ENCODE data around the gene SEMA5A.

The SEMA5A gene

DNA sequence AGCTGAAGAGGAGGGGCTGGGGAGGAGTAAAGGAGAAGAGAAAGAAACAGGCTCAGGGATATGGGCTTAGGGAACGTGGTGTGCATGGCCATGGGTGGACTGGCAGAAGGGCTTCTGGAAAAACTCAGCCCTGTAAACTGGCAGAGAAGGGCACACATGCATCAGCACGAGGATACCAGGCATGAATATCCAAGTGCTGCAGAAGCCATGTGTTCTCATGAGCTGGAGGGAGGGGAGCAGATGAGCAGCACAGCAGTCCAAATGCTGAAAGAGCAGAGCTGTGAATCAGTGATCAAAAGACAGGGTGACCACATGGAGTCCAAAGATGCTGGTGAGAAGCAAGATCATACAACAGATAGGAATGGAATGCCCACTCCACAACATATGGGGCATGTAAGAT, 72.3 kb downstream of the SEMA5A start:
- no peak for DNase-seq

DNA sequence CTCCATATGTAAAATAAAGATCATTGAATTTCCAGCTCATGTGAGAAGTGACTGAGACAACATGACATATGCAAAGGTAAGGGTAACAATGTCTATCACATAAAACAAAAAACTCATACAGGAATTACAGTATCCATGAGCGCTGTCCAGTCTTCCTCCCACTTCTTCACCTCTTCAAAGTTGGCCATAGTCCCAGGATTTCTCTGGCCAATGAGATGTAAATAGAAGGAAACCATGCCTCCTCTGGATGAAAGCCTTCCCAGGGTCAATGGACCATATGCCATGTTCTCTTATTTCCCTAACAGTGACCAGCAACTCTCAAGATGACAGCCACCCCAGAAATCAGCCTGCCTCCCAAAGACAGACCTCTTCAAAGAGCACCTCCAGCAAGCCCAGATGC, 75.5 kb downstream of the SEMA5A start:
- DNase-seq: no peak

DNA sequence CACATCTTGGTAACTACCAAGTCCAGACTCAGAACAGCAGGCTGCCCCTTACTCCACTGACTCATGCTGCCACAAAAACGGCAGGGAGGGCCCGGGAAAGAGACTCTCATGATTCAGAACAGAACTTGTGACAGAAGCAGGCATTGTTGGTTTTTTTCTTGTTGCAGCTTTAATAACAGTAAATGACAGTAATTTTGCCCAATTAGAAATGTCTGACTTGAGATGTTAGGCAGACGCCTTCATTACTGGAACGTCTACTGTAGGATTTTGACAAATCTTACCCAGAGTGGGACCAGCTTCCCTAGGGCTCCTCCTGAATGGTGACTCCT, 77.9 kb downstream of the SEMA5A start:
- DNase-seq: no peak

DNA sequence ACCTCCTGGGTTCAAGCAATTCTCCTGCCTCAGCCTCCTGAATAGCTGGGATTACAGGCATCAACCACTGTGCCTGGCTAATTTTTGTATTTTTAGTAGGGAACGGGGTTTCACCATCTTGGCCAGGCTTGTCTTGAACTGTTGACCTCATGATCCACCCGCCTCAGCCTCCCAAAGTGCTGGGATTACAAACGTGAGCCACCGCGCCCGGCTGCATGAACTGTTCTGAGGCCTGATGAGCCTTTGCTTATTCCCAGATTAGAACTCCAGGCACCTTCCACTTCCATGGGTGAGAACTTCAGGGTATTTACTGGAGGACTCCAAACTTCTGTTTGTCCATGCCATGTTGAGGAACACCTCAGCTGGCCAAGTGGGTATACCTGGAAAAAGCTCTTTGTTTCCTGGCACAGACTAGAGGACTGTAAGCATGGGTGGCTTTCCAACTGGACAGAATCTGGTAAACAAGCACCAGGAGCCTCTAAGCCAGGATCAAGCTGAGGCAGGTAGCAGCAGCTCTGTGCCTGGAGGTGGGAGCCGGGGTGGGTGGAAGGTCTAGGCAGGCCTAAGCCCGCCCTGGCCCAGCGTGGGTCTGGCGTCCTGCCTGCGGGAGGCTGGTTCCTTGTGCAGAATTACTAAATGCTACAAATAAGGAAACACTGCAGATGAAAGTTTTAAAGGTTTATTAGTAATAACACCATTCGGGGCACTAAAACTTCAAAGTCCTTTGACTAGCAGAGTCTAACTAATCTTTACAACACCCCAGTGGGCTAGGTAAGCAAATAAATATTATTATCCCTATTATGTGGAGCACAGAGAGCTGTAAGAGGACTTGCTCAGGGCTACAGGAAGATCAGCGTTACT, 78.4 kb downstream of the SEMA5A start:
- no peak for DNase-seq

DNA sequence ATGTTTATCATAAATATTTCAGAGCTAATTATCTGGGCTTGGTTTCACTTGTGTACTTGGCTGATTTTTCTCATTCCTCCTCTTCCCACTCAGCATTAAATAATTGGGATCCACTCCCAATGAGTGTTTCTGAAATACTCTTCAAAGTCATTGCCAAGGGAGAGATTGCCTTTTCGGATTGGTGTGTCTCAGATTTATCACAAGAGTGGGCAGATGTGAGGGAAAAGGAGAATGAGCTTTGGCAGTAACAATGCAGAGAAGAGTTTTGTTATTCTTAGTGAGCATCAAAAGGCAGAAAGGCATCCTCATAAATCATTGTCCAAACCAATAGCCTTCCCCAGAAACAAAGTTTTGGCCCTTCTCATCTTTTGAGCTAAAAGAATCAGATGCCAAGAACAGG, 79.2 kb downstream of the SEMA5A start:
- no peak for DNase-seq

DNA sequence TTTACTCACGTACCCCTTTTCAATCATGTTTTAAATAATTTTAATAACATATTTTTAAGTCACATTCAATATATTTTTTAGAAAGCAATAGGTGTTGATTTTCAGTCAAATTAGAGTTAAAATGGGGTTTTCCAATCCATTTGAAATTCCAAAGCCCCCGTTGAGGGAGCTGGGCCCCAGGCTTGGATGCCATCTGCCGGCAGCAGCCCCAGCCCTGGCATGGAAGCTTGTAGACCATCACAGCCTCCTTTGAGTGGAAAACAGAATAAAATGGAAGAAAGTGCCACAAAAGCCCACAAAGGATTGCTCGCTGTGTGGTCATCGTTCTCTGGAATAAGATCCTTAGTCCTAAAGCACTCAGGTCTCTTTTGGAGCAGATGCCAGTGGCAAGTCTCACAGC, 81.4 kb downstream of the SEMA5A start:
- DNase-seq: no peak

DNA sequence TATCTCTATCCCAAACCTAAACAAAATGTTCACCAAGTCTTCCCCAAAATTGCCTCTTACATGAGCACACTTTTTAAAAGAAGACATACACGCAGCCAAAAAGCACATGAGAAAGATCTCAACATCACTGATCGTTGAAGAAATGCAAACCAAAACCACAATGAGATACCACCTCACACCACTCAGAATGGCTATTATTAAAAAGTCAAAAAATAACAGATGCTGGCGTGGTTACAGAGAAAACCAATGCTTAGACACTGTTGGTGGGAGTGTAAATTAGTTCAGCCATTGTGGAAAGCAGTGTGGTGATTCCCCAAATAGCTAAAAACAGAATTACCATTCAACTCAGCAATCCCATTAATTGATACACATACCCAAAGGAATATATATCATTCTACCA, 83.8 kb downstream of the SEMA5A start:
- no peak for DNase-seq

DNA sequence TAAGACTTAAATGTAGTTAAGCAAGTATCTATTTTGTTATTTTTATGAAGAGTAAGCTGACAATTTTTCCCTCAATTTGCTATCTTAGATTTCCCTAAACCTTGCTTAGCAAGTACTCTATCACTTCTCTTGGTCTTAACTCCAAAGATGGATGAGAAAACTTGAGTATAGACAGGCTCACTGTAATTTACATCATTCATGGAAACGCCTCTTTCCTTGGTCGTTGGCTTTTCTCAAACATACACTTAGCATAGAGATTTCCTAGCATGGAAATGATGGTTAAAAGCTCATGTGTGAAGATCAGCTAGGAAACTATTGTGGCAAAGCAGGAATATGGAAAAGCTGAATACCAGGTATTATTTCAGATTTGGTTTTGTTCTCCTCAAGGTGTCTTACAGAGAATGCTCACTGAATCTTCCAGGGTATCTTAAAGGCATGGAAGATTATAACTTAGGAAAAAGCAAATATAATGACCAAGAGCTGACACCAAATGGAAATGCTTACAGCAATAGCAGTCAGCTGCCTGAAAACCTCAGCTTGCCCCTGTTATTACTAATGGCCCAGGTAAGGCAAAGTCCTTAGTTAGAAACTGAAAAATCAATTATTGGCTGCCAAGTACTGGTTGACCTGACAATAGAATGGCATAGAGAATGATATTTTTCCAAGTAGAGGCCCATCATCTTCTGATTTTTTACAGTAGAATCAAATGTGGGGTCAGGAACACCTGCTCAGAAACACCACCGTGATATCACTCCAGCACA, 84.8 kb downstream of the SEMA5A start:
- DNase-seq: no peak

DNA sequence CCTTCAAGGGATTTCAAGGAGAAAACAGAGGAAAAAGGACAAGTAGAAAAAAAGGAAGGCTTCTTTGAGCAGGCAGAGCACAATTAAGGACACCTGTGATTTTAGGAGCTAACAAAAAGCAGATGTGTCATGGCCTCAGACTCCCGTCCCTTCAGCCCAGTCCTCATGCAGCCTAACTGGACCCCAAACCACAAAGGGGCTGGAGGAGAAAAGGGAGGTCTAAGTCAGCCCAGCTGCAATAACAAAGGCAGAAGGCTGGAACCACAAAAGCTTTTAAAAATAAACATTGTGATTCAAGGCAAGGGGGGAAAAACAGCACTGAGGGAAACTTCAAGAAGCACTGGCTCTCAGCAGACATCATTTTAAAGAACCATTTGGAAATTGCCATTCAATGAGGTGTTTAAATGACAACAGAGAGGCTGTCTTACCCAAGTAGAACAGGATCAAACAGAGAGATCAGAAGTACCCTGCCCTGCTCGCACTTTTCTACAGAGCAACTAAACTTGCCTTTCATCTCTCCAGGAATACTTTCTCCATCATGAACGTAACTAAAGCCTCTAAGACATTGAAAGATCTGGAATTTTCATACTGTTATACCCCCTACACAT, 89.3 kb downstream of the SEMA5A start:
- no peak for DNase-seq

DNA sequence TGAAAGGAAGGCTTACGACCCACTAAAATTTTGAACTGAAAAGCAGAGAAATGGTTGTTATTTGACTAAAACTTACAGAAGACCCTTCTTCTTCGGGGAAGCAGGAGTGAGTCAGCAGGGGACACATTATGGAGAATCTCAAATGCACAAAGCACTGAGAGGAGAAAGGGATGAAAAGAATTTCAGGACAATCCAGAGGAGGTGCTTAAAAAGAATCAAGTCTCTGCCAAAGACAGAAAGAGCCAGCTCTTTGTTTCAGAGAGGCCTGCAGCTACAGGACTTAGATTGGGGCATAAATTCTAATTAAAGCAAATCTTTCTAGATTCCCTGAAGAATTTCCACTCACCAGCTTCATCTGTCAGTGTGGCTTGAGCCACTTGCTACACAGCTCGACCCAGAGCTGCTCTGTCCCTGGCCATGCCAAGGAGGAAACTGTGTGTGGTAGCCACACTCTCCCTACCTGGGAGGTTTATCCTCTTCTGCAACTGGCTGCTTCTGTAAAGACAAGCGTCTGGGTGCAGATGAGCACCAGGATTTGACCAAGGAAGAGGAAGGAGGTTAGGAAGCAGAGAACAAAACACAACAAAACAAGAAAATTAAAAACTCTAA, 89.9 kb downstream of the SEMA5A start:
- no peak for DNase-seq

DNA sequence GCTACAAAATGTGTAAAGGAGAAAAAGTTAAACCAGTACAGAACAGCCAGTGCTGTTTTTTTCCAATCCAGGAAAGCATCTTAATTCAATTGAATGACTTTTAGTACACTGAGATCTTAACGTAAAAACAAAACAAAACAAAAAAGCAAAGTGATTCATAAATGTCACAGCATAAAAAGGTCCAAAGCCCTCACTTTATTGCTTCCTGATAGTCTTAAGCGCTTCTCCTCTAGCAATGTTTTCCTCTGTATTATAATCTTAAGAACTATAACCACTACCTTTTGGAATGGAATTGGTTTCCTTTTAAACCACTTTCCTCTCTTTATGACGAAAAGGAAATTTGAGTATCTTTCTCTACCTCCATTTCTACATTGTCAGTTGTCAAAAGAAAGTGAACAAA, 91.4 kb downstream of the SEMA5A start:
- no peak for DNase-seq

DNA sequence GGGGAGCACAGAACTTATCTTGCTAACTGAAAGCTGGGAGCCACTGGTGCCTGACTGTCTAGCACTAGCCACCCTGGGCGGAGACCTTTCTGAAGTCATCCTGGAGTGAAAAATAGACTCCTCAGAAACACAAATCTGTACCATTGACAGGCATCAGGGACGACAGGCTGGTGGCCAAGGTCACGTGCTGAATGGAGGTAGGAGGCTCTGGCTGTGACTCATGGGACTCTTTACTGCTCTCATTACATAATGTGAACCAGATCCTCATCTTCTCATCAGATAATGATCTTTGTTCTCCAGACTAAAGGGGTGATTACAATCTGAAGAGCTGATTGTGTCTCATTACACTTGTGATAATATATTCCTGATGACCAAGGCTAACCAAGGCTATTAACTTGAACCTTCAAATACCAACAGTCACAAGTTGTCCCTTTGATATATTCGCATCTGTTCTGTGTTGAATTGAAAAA, 91.8 kb downstream of the SEMA5A start:
- DNase-seq: no peak

DNA sequence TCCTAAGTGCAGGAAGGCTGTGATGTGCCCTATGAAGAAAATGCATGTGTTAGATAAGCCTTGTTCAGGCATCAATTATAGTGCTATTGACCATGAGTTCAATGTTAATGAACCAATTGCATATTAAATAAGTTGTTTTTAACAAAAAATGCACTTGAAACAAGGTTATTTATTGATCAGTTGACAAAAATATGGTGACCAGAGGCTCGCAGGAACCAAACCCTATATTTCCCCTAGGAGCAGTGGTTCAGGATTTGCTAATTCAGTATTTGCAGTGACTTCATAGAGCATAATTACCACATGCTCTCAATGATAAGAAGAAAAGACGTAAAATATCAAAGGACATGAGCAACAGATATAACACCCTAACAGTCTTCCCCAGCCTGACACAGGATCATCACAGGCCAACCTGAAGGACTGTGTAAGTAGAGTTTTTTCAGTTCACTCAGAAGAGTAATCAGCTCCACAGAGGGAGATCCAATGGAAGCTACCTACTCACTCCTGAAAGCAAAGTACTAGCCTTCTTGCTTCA, 92.3 kb downstream of the SEMA5A start:
- DNase-seq: no peak

DNA sequence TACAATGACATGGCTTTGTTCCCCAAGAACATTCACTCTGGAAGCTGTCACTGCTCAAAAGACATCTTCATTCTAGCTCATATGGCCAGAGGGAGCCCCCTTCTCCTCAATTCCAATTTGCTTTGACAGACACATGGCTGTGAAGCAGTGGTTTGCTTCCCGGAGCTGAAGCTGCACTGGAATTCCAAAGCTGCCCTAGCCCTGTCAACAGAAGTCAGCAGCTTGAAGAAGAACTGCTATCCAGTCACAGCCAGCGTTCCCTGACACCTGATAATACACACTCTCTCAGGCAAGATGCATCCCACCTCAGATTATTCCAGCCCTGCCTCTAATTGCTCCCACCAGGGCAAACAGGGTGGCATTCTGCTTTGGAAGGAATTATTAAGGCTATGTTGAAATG, 93.7 kb downstream of the SEMA5A start:
- DNase-seq: no peak

DNA sequence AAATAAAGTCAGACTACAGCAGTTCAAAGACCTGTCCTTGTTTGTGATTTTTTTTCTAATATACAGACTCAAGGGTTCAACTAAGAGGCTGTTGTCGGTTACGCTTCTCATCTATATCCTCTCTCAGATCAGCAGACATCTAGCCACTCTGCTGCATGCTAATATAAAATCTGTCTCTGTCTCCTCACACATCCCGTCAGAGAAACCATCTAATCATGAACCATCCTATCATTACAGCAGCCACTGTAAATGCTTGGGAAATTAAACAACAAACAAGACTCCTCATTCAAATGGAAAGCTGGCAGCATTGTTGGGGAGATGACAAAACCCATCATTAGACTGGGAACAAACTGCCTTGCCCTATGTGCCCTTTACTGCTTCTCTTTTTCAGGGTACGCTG, 94.8 kb downstream of the SEMA5A start:
- no peak for DNase-seq

DNA sequence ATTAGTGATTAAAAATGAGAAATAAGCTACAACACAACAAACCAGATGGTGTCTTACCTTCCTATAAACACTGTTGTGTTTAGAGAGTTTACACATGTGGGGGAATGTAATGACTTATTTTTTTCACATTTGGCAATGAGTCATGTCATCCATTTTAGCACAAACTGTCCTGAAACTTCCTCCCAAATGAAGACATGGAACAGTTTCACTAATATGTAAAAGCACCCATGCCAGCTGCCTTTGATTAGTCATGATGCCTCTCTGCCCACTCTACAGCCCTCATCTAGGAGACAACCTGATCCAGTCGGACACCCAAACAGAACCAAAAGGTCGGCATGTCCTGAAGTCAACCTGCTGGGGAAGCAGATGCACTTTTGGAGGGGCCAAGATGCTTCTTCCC, 98.2 kb downstream of the SEMA5A start:
- DNase-seq: no peak

DNA sequence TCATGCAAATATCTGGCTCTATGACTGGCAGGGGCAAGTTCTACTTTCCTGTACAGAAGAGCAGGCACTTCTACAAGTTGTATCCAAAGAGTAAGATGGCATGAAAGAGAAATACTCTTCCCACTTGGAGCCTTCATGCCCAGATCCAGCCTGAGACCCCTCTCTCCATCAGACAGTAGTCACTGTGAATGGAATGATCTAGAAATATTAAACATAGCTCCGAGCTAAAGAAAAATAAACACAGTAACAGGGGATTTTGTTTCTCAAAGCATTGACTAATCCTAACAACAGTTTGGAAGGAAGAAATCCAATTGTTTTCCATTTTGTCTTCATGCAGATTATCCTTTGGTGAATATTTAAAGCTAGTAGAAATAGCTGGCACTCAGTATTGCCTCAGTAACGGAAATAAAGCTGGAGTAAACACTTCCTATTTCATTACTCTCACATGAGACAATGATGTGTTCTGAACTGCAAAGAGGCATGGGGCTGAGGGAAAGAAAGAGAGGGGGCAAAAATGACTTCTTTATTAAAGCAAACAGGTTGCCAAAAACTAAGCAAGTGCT, 100.0 kb downstream of the SEMA5A start:
- no peak for DNase-seq

DNA sequence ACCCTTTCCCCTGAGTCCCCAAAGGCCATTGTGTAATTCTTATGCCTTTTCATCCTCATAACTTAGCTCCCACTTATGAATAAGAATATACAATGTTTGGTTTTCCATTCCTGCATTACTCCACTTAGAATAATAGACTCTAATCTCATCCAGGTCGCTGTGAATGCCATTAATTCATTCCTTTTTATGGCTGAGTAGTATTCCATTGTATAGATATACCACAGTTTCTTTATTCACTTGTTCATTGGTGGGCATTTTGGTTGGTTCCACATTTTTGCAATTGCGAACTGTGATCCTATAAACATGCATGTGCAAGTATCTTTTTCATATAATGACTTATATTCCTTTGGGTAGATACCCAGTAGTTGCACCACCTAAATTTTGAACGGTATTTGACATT, 101.5 kb downstream of the SEMA5A start:
- DNase-seq: no peak

DNA sequence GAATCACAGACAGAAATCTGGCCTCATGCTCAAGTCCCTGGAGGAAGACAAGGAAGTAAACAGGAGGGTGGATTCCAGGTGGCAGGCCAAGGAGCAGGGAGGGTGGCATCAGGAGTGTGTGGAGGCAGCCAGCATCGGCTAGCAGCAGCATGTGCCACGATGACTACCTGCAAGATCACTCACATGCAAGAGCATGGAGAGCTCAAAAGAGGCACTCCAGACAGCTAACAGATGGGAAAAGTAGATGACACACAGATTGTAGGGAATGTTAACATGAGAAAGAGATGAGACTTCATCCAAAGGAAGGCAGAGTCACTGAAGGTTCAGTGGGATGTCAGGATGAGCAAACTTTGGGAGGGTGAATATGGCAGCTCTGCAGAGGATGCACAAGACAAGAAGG, 104.3 kb downstream of the SEMA5A start:
- DNase-seq: no peak

DNA sequence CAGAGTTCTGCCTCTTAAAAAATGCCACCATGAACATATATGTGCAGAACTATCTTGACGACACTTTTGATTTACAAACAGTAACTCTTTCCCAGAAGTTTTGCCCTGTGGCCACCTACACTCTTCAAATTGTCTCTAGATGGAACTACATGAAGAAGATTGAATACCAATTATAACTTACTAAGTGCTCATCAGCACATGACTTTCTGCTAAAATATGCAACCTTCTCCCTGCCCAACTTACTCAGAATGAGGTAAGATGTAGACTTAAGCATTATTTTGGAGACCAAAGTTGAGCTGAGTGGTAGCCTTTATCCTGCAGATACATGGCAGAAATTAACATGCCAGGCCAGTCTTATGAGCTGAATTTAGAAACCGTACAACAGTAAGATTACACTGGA, 105.4 kb downstream of the SEMA5A start:
- no peak for DNase-seq

DNA sequence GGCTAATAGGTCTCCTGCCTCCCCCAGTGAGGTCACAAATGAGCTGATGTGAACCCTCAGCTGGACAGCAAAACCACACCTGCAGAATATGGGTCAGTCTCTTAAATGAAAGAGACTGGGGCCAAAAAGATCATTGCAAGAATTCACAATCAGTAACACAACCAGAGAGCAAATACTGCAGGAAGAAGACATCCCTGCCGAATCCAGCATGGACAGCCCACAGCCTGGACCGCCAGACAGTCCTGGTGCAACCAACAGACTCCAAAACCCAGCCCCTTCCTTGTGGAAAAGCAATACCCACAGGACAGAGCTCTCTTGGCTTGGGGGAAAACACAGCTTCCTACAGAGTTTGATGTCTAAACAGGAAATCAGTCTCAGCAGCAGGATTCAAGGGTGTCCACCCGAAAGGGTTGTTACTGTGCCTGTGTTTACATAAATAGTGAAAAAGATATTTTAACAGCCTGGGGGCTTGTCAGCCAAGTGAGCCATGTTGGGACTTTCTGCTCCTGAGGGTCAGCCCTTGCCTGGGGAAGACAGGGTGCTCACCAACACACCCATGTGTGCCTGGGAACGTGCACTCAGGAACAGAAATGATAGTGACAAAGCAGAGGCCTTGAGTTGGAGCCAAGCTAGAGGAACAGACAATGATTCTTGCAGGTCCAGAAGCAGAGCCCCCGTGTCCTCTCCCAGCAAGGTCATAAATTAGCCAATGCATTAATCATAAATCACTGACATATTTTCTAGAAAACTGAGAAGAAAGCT, 106.2 kb downstream of the SEMA5A start:
- DNase-seq: no peak

All from right forelimb (tissue), 1 donor.